Amygdala (tissue), 56 donors: ENCODE measurements around the gene CNTNAP2.

Experiments used
- DNase-seq, 56 donors: peaks; one replicate each; lab custom pipeline; 2025; lab: John Stamatoyannopoulos, UW

The CNTNAP2 gene

GRCh38 chr7:148084138-148084537, 1967.5 kb downstream of the CNTNAP2 start:
- DNase-seq = peak in 49 of 56 donors; percentile 3 to 89 (median 41)

- no peak for DNase-seq
Observed at GRCh38 chr7:148091882-148092281, 1975.3 kb downstream of the CNTNAP2 start.

DNA sequence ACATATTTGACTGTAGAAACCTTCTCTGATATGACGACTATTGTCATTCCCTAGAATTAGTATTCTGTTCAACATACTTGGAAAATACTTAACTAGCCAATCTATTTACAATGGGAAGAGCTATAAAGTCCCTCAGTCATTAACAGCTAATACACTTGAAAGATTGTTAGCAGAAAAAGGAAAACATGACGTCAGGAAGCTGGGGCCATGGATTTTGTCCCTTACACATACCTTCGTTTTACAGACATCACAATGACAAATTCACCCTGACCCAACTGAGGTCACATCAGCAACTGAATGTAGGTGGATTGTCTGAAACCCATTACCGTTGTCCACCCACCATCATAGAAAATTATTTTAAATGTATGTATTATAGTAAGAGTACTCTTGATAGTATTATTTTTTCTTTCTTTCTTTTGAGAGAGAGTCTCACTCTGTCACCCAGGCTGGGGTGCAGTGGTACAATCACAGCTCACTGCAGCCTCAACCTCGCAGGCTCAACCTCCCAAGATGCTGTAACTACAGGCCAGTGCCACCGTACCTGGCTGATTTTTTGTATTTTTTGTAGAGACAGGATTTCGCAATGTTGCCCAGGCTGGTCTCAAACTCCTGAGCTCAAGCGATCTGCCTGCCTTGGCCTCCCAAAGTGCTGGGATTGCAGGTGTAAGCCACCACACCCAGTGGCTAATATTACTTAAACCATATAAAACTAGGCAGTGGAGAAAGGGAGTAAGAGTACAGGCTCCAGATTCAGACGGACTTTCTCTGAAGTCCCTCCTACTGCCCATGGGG, 1977.0 kb downstream of the CNTNAP2 start:
- DNase-seq = no peak

DNA sequence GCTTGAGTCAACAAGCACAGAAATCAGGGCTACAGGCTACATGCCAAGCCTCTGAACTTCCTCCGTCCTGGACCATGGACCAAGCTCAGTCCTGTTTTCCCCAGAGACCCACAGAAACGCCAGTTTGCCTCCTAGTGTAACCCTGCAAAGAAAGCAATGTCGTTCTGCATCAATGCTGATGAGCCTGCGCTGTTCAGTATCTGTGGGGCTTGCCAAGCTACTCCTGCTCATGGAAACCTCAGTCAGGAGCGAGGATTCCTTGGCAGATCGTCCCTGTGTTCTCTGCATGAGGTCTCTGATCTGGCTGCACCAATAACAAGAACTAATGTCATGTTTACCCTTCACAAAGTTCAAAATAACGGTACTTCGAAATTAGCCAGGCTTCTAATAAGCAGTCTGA, 1978.5 kb downstream of the CNTNAP2 start:
- DNase-seq = peak in 4 of 56 donors; percentile 14 to 15 (median 15)

GRCh38 chr7:148104136-148104716, 1987.6 kb downstream of the CNTNAP2 start:
- no peak for DNase-seq

DNA sequence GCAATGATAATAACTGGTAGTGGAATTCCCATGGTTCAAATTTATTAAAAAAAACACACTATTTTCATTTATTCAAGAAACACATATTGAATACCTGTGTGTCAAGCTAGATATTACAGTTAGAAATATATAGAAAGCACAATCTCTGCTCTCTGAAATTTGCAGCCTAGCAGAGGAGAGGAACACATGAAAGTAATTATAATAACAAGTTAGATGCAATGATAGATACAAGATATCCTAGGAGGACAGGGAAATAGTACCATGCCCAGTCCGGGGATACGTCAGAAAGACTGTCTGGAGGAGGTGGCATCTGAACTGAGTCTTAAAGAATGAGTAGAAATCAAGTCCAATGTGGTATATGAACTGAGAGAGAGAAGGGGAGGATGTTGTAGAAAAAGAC, 1988.3 kb downstream of the CNTNAP2 start:
- DNase-seq = no peak

GRCh38 chr7:148105853-148106252, 1989.3 kb downstream of the CNTNAP2 start:
- DNase-seq = no peak

GRCh38 chr7:148107443-148108127, 1991.0 kb downstream of the CNTNAP2 start:
- no peak for DNase-seq

GRCh38 chr7:148108381-148108780, 1991.8 kb downstream of the CNTNAP2 start:
- DNase-seq = no peak

- no peak for DNase-seq
Observed at GRCh38 chr7:148110097-148110868, 1993.7 kb downstream of the CNTNAP2 start.

DNA sequence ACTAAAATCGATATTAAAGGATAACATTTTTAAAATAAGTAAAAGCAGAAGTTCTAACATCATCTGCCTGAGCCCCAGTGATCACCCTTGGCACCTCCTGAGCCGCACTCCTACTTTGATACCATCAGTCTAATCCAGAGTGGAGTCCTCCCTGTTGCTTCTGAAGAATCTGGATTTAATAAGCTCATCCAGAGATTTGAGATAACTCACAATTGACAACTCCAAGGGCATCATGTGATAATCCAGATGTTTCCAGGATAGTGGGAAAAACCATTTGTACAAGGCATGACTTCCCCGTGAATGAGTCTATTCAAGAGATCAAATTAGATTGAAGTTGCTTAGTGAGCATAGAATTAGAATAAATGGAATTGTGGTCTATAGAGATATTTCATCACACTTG, 1998.2 kb downstream of the CNTNAP2 start:
- DNase-seq = no peak

DNA sequence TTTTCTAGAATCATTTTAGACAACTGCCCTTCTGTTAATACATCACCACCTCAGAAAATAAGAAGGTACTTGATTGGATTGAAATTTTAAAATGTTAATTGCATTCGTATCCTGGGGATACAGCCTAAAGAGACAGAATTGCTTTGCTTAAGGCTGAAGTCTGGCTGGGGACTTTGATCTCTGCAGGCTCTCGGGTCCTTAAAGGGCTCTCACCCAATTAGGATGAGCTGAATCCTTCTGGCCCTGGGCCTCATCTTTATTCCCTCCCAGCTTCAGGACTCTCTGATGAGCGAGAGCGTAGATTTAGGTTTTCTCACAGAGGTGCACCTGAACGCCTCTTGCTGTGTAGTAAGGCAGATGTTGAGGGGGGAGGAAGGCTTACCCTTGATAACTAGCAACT, 1998.7 kb downstream of the CNTNAP2 start:
- no peak for DNase-seq

- no peak for DNase-seq
Observed at GRCh38 chr7:148116195-148116594, 1999.6 kb downstream of the CNTNAP2 start.

DNA sequence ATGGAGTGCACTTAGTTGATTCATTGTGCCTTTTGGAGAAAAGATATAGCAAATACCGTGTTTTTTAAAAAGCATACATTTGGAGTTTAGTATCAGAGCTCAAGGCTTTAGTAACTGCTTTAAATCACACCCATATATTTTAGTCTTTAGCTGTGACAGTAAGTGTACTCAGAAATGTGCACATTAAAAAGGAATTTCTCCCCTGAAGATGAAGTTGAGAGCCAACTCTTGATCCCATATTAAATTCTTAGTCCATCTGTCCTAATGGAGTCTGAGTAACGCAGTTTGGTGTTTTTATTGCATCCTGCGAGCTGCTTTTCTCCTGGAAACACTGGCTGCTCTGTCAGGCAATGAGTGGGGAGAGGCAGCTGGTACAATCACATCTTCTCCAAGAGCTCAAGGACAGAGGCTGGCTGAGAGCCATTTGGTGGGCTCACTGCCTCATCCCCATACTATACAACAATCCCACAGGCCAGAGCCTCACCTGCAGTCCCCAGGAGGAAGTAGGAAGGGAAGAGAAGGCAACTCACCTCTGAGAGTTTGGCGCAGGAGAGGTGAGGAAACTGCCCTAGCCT, 2000.3 kb downstream of the CNTNAP2 start:
- DNase-seq = peak in 3 of 56 donors; percentile 5 to 7 (median 5)

- no peak for DNase-seq
Observed at GRCh38 chr7:148118371-148118770, 2001.8 kb downstream of the CNTNAP2 start.

DNA sequence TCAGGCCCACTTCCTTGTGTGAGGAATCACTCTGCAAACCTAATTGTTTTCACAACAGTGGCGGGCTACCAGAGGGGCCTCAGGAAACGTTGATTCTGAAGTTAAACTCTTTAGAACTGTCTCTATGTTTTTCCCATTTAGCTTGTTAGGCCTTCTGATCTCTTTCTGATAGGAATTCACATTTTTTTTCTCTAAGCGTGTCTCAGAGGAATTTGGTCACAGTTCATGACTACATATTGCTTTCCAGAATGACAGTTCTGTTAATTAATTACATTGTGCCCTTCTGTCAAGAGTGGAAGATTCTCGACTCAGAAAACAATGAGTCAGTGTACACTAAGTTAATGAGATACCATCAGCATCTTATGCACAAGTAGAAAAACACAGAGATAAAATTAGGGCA, 2004.8 kb downstream of the CNTNAP2 start:
- no peak for DNase-seq

DNA sequence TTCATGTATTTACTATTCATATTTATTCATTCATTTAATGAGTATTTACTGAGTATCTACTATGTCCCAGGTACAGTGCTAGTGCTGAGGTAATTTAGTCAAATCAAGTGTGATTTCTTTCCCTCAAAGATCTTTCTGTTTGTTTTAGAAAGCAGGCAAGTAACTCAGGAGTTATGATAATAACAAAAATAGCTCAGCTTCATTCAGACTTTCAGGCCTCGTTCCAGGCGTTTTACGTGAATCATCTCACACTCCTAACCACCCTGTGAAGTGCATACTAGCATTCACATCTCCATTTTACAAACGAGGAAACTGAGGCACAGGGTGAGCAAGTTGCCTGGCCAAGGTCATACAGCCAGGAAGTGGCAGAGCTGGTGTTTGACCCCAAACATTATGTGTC, 2005.2 kb downstream of the CNTNAP2 start:
- DNase-seq = no peak

DNA sequence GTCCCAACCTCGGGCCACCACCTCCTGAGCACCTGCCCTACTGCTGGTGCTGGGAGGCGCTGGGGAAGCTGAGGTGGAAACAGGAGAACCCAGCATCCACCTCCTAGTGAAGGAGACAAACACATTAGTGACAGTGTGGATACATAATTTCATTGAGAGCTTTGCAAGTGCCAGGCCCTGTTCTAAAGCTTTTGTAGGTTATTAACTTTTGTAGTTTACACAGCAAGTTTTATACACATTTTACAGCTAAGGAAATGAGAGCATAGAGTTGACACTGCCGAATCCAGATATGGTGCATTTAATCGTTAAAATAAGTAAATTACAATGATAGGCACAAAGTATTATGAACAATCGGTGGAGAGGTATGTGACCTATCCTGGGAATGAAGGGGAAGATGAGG, 2007.9 kb downstream of the CNTNAP2 start:
- DNase-seq = no peak

DNA sequence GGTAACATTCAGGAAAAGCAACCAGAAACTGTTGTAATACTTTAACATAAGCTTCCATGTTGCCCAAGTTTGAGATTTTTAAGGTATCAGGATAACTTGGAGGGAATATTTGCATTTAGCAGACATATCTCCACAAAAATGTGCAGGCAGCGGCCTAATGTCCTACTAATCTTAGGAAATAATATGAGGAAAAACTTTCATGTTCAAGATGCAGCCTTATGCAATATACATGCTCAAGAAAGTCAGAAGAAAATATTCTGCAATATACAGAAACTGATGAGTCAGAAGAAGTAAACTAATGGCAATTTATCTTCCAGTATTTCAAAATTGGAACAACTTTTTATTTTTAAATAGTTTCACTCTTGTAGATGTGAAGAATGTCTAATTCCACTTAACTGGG, 2010.8 kb downstream of the CNTNAP2 start:
- DNase-seq = no peak

DNA sequence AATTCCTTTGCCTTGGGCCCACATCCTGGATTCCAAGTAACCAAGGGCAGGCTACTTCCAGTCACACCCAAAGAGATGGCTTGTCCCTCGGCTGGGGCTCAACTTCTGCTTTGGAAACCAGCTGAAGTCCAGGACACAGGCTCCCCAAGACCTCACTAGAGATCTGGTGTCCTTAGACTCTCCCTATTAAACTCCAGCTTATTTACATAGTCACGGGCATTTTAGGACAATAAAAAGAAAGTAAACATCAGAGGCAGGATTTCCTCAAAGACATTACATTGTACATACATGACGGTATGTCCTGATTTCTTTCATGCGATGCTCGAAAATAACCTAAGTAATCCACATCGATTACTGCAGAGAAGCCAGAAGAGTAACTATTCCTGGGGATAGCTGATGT, 2012.4 kb downstream of the CNTNAP2 start:
- no peak for DNase-seq

DNA sequence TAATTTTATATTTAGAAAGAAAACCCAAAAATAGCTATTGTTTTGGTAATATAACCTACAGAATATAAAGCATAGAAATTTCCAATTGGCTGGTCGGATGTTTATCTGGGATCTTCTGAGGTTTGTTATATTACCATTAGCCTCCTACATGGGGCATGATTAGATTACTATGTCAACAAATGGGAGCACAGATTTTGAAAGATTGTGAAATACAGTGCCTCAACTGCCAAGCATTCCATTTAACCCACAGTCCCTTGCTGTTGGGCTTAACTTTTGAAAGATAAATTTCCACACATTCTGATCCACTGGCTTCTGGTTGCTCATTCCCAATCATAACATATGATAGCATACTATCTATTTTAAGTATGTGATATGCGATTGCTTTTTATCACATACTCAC, 2018.5 kb downstream of the CNTNAP2 start:
- DNase-seq = no peak
